GM12875 (cell line): ENCODE data around the gene HCN2.

Experiments
- H3K4me3 ChIP-seq: one replicate; pipeline ENCODE4 v1.5.1; 2011; ENCODE audit warnings: low read depth, low read length, control low read depth
- CTCF ChIP-seq: IDR thresholded peaks from 2 replicates; pipeline ENCODE4 v1.5.1; 2011; ENCODE audit warnings: low read depth, mild to moderate bottlenecking, control low read depth, inconsistent platforms, low read length, moderate library complexity, borderline replicate concordance; ENCODE audit not compliant: insufficient read depth

The HCN2 gene

GRCh38 chr19:547836-548720 lies 41.6 kb upstream of the HCN2 start:
- TF ChIP-seq CTCF: no peak
- no peak overlapping the region for H3K4me3 ChIP-seq

GRCh38 chr19:548886-549830 lies 40.5 kb upstream of the HCN2 start:
- TF ChIP-seq CTCF: no peak
- H3K4me3 ChIP-seq: no peak overlapping the region

GRCh38 chr19:554817-555216 lies 34.9 kb upstream of the HCN2 start:
- no peak for TF ChIP-seq CTCF

GRCh38 chr19:555474-555808 lies 34.2 kb upstream of the HCN2 start:
- no peak overlapping the region for H3K4me3 ChIP-seq
- no peak for TF ChIP-seq CTCF

More at GRCh38 chr19:554817-555216, 34.9 kb upstream of the HCN2 start:
- H3K4me3 ChIP-seq: no peak overlapping the region

GRCh38 chr19:556611-557382 lies 32.9 kb upstream of the HCN2 start:
- TF ChIP-seq CTCF: no peak
- H3K4me3 ChIP-seq: no peak overlapping the region

- no peak overlapping the region for H3K4me3 ChIP-seq
- TF ChIP-seq CTCF: no peak
Observed at GRCh38 chr19:558770-559439, 30.8 kb upstream of the HCN2 start.
